ENCODE data around the gene UBE2E1. TPM values are rescaled to one million over a fixed set of nuclear protein-coding genes. Genes with fewer than 3 reads are reported as not detected.

UBE2E1 gene
- total RNA-seq, 4 donors from 2014 or later, result 82.4 to 126 (median 115) TPM

- no peaks in the 10 kb centered on the region for H3K27me3 ChIP-seq
- intact Hi-C loops (cut with DNase I), result no loop called here
- no peak overlapping the region for H3K4me3 ChIP-seq
- H3K36me3 ChIP-seq, result peaks cover 0 to 12% (median 8%) of the 10 kb centered on the region in 4 donors
- no peak for TF ChIP-seq POLR2AphosphoS5 (IDR thresholded peaks at IDR 0.05)
- TF ChIP-seq CTCF (IDR thresholded peaks at IDR 0.05), result no peak
- no peak for TF ChIP-seq POLR2A (IDR thresholded peaks at IDR 0.05; ENCODE audit: low read depth)
- TF ChIP-seq EP300 (IDR thresholded peaks at IDR 0.05), result no peak
- H3K9me3 ChIP-seq, result no peaks in the 10 kb centered on the region
- no peaks in the 10 kb centered on the region for H3K4me1 ChIP-seq
- no peak for DNase-seq (ENCODE audit: extremely low spot score)
- no peak overlapping the region for H3K27ac ChIP-seq (replicated peaks in 1 of 4)
- WGBS, result 86% methylated on average over 3 of the region's 3 CpGs
Measured at GRCh38 chr3:23926736-23927135, 121.0 kb downstream of the UBE2E1 start.

GRCh38 chr3:23928524-23928923, 122.8 kb downstream of the UBE2E1 start:
- WGBS, result 87% methylated on average over 8 of the region's 8 CpGs
- DNase-seq (ENCODE audit: extremely low spot score), result no peak
- H3K36me3 ChIP-seq, result no peaks in the 10 kb centered on the region
- H3K9me3 ChIP-seq, result no peaks in the 10 kb centered on the region
- intact Hi-C loops (cut with DNase I), result no loop called here
- no peaks in the 10 kb centered on the region for H3K4me1 ChIP-seq
- no peak for TF ChIP-seq POLR2AphosphoS5 (IDR thresholded peaks at IDR 0.05)
- no peak for TF ChIP-seq EP300 (IDR thresholded peaks at IDR 0.05)
- TF ChIP-seq POLR2A (IDR thresholded peaks at IDR 0.05; ENCODE audit: low read depth), result no peak
- no peak overlapping the region for H3K4me3 ChIP-seq
- no peak overlapping the region for H3K27ac ChIP-seq (replicated peaks in 1 of 4)
- no peaks in the 10 kb centered on the region for H3K27me3 ChIP-seq

- Histone ChIP-seq H3K4me1 (no peaks in the 10 kb centered on the region), H3K27me3 (no peaks in the 10 kb centered on the region), H3K27ac (replicated peaks in 1 of 4) (no peak overlapping the region), H3K36me3 (no peaks in the 10 kb centered on the region), H3K4me3 (no peak overlapping the region), H3K9me3 (no peaks in the 10 kb centered on the region)
- no peak for DNase-seq (ENCODE audit: extremely low spot score)
- intact Hi-C loops (cut with DNase I), result no loop called here
- TF ChIP-seq POLR2AphosphoS5 (IDR thresholded peaks at IDR 0.05), result no peak
- TF ChIP-seq POLR2A (IDR thresholded peaks at IDR 0.05; ENCODE audit: low read depth), result no peak
- TF ChIP-seq EP300 (IDR thresholded peaks at IDR 0.05), result no peak
- no peak for TF ChIP-seq CTCF (IDR thresholded peaks at IDR 0.05)
- 87% methylated on average over 3 of the region's 3 CpGs for WGBS
Measured at GRCh38 chr3:23931597-23931996, 125.8 kb downstream of the UBE2E1 start.

GRCh38 chr3:23932571-23932970, 126.8 kb downstream of the UBE2E1 start:
- H3K36me3 ChIP-seq, result no peaks in the 10 kb centered on the region
- no peaks in the 10 kb centered on the region for H3K4me1 ChIP-seq
- 90% methylated on average over 4 of the region's 4 CpGs for WGBS
- TF ChIP-seq POLR2A (IDR thresholded peaks at IDR 0.05; ENCODE audit: low read depth), result no peak
- no peak for TF ChIP-seq CTCF (IDR thresholded peaks at IDR 0.05)
- TF ChIP-seq EP300 (IDR thresholded peaks at IDR 0.05), result no peak
- no peak for TF ChIP-seq POLR2AphosphoS5 (IDR thresholded peaks at IDR 0.05)
- H3K27ac ChIP-seq (replicated peaks in 1 of 4), result no peak overlapping the region
- no peaks in the 10 kb centered on the region for H3K27me3 ChIP-seq
- intact Hi-C loops (cut with DNase I), result no loop called here
- no peak for DNase-seq (ENCODE audit: extremely low spot score)
- no peaks in the 10 kb centered on the region for H3K9me3 ChIP-seq
- H3K4me3 ChIP-seq, result no peak overlapping the region

GRCh38 chr3:23934253-23934652, 128.5 kb downstream of the UBE2E1 start:
- Histone ChIP-seq H3K27ac (replicated peaks in 1 of 4) (no peak overlapping the region), H3K36me3 (no peaks in the 10 kb centered on the region), H3K4me3 (no peak overlapping the region), H3K27me3 (no peaks in the 10 kb centered on the region), H3K9me3 (peaks cover 0 to 4% (median 0%) of the 10 kb centered on the region in 4 donors), H3K4me1 (no peaks in the 10 kb centered on the region)
- 87% methylated on average over 4 of the region's 4 CpGs for WGBS
- intact Hi-C loops (cut with DNase I), result no loop called here
- TF ChIP-seq EP300 (IDR thresholded peaks at IDR 0.05) (no peak), POLR2A (IDR thresholded peaks at IDR 0.05; ENCODE audit: low read depth) (no peak), CTCF (IDR thresholded peaks at IDR 0.05) (no peak), POLR2AphosphoS5 (IDR thresholded peaks at IDR 0.05) (no peak)
- DNase-seq (ENCODE audit: extremely low spot score), result no peak
